Stimulated activated CD8-positive, alpha-beta memory T cell treated with anti-CD3 and anti-CD28 coated beads, Interleukin-7, amount 100 ng/mL, for 4 hours (primary cell): ENCODE results near the gene KPTN.

ENCODE experiments used
- DNase-seq, 2 donors: peaks; one replicate each; pipeline ENCODE4 v3.0.0-alpha.2; 2020; ENCODE audit warnings: low read depth in 2 of 2

KPTN gene

GRCh38 chr19:47509170-47509847 lies 25.3 kb upstream of the KPTN start:
- no peak for DNase-seq

- no peak for DNase-seq
Measured at GRCh38 chr19:47508721-47509120, 24.7 kb upstream of the KPTN start.

- DNase-seq = no peak
Measured at GRCh38 chr19:47507924-47508553, 24.0 kb upstream of the KPTN start.

- DNase-seq = no peak
Measured at GRCh38 chr19:47507012-47507411, 23.0 kb upstream of the KPTN start.

- no peak for DNase-seq
Measured at GRCh38 chr19:47506459-47506858, 22.4 kb upstream of the KPTN start.

GRCh38 chr19:47505506-47505905 lies 21.5 kb upstream of the KPTN start:
- no peak for DNase-seq

GRCh38 chr19:47503826-47504150 lies 19.8 kb upstream of the KPTN start:
- DNase-seq = no peak

- no peak for DNase-seq
Measured at GRCh38 chr19:47503130-47503825, 19.3 kb upstream of the KPTN start.

GRCh38 chr19:47499863-47500830 lies 16.1 kb upstream of the KPTN start:
- no peak for DNase-seq

- no peak for DNase-seq
Measured at GRCh38 chr19:47499371-47499770, 15.4 kb upstream of the KPTN start.

- DNase-seq = no peak
Measured at GRCh38 chr19:47498561-47498960, 14.5 kb upstream of the KPTN start.

GRCh38 chr19:47497821-47498520 lies 14.0 kb upstream of the KPTN start:
- no peak for DNase-seq

- DNase-seq = no peak
Measured at GRCh38 chr19:47497050-47497766, 13.2 kb upstream of the KPTN start.

- DNase-seq = no peak
Measured at GRCh38 chr19:47495478-47496372, 11.7 kb upstream of the KPTN start.

- no peak for DNase-seq
Measured at GRCh38 chr19:47494729-47495128, 10.7 kb upstream of the KPTN start.

- DNase-seq = no peak
Measured at GRCh38 chr19:47494211-47494547, 10.2 kb upstream of the KPTN start.

- no peak for DNase-seq
Measured at GRCh38 chr19:47493378-47494210, 9.6 kb upstream of the KPTN start.

GRCh38 chr19:47492571-47493377 lies 8.8 kb upstream of the KPTN start:
- no peak for DNase-seq
